WTC11 (cell line): ENCODE results near the gene CRTAP.

ENCODE experiments used
- CBFB ChIP-seq: sonication (generic); formaldehyde crosslinking; IDR thresholded peaks from 2 replicates; pipeline ENCODE4 v1.8.1; 2022; ENCODE audit warnings: mild to moderate bottlenecking, low read depth, missing genetic modification reagents
- ELF4 ChIP-seq: sonication (generic); formaldehyde crosslinking; IDR thresholded peaks from 2 replicates; pipeline ENCODE4 v1.8.1; 2022; ENCODE audit warnings: low read depth, mild to moderate bottlenecking, moderate library complexity, missing genetic modification reagents
- GTF2I ChIP-seq: fragments of 250-450 bp; sonication (Bioruptor Pico); conservative IDR thresholded peaks from 2 replicates; pipeline ENCODE4 v1.4.0; 2021; ENCODE audit warnings: mild to moderate bottlenecking
- IRF2 ChIP-seq: sonication (generic); formaldehyde crosslinking; IDR thresholded peaks from 2 replicates; pipeline ENCODE4 v1.8.0; 2022; ENCODE audit warnings: low read depth, missing genetic modification reagents, borderline replicate concordance
- MYBL2 ChIP-seq: sonication (generic); formaldehyde crosslinking; IDR thresholded peaks from 2 replicates; pipeline ENCODE4 v1.8.1; 2023; ENCODE audit warnings: mild to moderate bottlenecking, moderate library complexity, missing genetic modification reagents
- NFYB ChIP-seq: sonication (generic); formaldehyde crosslinking; conservative IDR thresholded peaks from 2 replicates; pipeline ENCODE4 v1.8.0; 2022; ENCODE audit warnings: low read depth, missing genetic modification reagents
- NR2C2 ChIP-seq: sonication (generic); formaldehyde crosslinking; IDR thresholded peaks from 2 replicates; pipeline ENCODE4 v1.8.0; 2022; ENCODE audit warnings: mild to moderate bottlenecking, missing genetic modification reagents
- ZBTB21 ChIP-seq: sonication (generic); formaldehyde crosslinking; IDR thresholded peaks from 2 replicates; pipeline ENCODE4 v1.8.1; 2023; ENCODE audit warnings: mild to moderate bottlenecking, missing genetic modification reagents, borderline replicate concordance
- ZNF232 ChIP-seq: sonication (generic); formaldehyde crosslinking; IDR thresholded peaks from 2 replicates; pipeline ENCODE4 v1.8.0; 2022; ENCODE audit warnings: mild to moderate bottlenecking, missing genetic modification reagents
- ZNF423 ChIP-seq: fragments of 250-450 bp; sonication (Bioruptor Pico); IDR thresholded peaks from 2 replicates; pipeline ENCODE4 v2.1.2; 2022; ENCODE audit warnings: mild to moderate bottlenecking, moderate library complexity
- ZNF671 ChIP-seq: fragments of 250-450 bp; sonication (Bioruptor Pico); IDR thresholded peaks from 2 replicates; pipeline ENCODE4 v1.8.0; 2021; ENCODE audit warnings: mild to moderate bottlenecking
- TF ChIP-seq, protein P1 (sequence below): fragments of 200-600 bp; IDR thresholded peaks from 2 replicates; pipeline ENCODE4 v1.8.0; 2022; ENCODE audit warnings: antibody characterized with exemption
- TF ChIP-seq, protein P2 (sequence below): sonication (generic); formaldehyde crosslinking; IDR thresholded peaks from 2 replicates; pipeline ENCODE4 v1.8.0; 2022; ENCODE audit warnings: mild to moderate bottlenecking, missing genetic modification reagents
- TF ChIP-seq, protein P3 (sequence below): sonication (generic); formaldehyde crosslinking; IDR thresholded peaks from 2 replicates; pipeline ENCODE4 v1.8.0; 2023; ENCODE audit warnings: missing genetic modification reagents

DNA sequence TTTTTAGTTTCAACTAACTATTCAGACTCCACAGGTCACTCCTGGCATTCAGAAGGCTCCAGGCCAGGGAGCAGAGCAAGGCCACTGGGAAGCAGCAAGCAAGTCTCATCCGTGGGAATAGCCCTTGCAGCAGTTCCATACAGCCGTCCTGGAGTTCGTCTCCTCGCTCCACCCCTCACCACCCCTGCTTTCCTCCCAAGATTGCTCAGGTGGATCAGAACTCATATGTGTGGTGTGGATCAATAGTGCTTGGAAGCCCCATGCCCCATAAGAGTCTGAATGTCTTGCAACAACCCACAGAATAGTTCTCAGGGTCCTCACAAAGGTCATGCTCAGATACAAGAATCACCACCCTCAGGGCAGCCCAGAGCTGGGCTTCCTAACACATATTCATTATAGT, 60.3 kb downstream of the CRTAP start:
- TF ChIP-seq NFYB (CRISPR knock-in tag), result no peak
- no peak for TF ChIP-seq ZNF232 (CRISPR knock-in tag)
- TF ChIP-seq CBFB (CRISPR knock-in tag), result no peak
- TF ChIP-seq GTF2I (CRISPR knock-in tag), result no peak
- TF ChIP-seq MYBL2 (CRISPR knock-in tag), result no peak
- TF ChIP-seq ZNF423 (CRISPR knock-in tag), result no peak
- TF ChIP-seq, protein P1, sequence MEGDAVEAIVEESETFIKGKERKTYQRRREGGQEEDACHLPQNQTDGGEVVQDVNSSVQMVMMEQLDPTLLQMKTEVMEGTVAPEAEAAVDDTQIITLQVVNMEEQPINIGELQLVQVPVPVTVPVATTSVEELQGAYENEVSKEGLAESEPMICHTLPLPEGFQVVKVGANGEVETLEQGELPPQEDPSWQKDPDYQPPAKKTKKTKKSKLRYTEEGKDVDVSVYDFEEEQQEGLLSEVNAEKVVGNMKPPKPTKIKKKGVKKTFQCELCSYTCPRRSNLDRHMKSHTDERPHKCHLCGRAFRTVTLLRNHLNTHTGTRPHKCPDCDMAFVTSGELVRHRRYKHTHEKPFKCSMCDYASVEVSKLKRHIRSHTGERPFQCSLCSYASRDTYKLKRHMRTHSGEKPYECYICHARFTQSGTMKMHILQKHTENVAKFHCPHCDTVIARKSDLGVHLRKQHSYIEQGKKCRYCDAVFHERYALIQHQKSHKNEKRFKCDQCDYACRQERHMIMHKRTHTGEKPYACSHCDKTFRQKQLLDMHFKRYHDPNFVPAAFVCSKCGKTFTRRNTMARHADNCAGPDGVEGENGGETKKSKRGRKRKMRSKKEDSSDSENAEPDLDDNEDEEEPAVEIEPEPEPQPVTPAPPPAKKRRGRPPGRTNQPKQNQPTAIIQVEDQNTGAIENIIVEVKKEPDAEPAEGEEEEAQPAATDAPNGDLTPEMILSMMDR, result no peak
- TF ChIP-seq ELF4 (CRISPR knock-in tag), result no peak
- TF ChIP-seq IRF2 (CRISPR knock-in tag), result no peak
- TF ChIP-seq, protein P2, sequence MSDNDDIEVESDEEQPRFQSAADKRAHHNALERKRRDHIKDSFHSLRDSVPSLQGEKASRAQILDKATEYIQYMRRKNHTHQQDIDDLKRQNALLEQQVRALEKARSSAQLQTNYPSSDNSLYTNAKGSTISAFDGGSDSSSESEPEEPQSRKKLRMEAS (CRISPR knock-in tag), result no peak
- no peak for TF ChIP-seq NR2C2 (CRISPR knock-in tag)
- no peak for TF ChIP-seq ZBTB21
- TF ChIP-seq, protein P3, sequence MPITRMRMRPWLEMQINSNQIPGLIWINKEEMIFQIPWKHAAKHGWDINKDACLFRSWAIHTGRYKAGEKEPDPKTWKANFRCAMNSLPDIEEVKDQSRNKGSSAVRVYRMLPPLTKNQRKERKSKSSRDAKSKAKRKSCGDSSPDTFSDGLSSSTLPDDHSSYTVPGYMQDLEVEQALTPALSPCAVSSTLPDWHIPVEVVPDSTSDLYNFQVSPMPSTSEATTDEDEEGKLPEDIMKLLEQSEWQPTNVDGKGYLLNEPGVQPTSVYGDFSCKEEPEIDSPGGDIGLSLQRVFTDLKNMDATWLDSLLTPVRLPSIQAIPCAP (CRISPR knock-in tag), result no peak
- TF ChIP-seq ZNF671 (CRISPR knock-in tag), result no peak
